NK-92 treated with Interleukin-12 subunit alpha and Interleukin-12 subunit beta, amount 100 ng/mL, for 24 hours (cell line): ENCODE data around the gene ADAMTS19.

Experiments used
- DNase-seq: peaks from one replicate; lab custom pipeline; 2025; lab: John Stamatoyannopoulos, UW

ADAMTS19 gene

GRCh38 chr5:129672006-129672405, 211.9 kb downstream of the ADAMTS19 start:
- DNase-seq = no peak

GRCh38 chr5:129679671-129680070, 219.6 kb downstream of the ADAMTS19 start:
- no peak for DNase-seq

GRCh38 chr5:129687941-129688340, 227.8 kb downstream of the ADAMTS19 start:
- no peak for DNase-seq

- no peak for DNase-seq
Observed at GRCh38 chr5:129689045-129689444, 228.9 kb downstream of the ADAMTS19 start.

- DNase-seq = no peak
Observed at GRCh38 chr5:129691220-129691619, 231.1 kb downstream of the ADAMTS19 start.

- no peak for DNase-seq
Observed at GRCh38 chr5:129696636-129697035, 236.5 kb downstream of the ADAMTS19 start.

GRCh38 chr5:129698661-129699060, 238.6 kb downstream of the ADAMTS19 start:
- DNase-seq = no peak

- no peak for DNase-seq
Observed at GRCh38 chr5:129716235-129716634, 256.1 kb downstream of the ADAMTS19 start.

- DNase-seq = no peak
Observed at GRCh38 chr5:129716651-129717050, 256.6 kb downstream of the ADAMTS19 start.

- DNase-seq = no peak
Observed at GRCh38 chr5:129717751-129718310, 257.7 kb downstream of the ADAMTS19 start.

GRCh38 chr5:129718471-129719090, 258.5 kb downstream of the ADAMTS19 start:
- no peak for DNase-seq

GRCh38 chr5:129724222-129724621, 264.1 kb downstream of the ADAMTS19 start:
- DNase-seq = no peak

GRCh38 chr5:129724647-129725046, 264.5 kb downstream of the ADAMTS19 start:
- no peak for DNase-seq

- DNase-seq = no peak
Observed at GRCh38 chr5:129739773-129740172, 279.7 kb downstream of the ADAMTS19 start.

- no peak for DNase-seq
Observed at GRCh38 chr5:129743541-129744187, 283.6 kb downstream of the ADAMTS19 start.

- no peak for DNase-seq
Observed at GRCh38 chr5:129745997-129746396, 285.9 kb downstream of the ADAMTS19 start.

- DNase-seq = no peak
Observed at GRCh38 chr5:129746876-129747275, 286.8 kb downstream of the ADAMTS19 start.

- no peak for DNase-seq
Observed at GRCh38 chr5:129747572-129748407, 287.7 kb downstream of the ADAMTS19 start, which contains the start of gene MINAR2. Gene MINAR2, plus strand, starts transcription at chr5:129748094. Its CDS starts 97 bp downstream, at chr5:129748191.

GRCh38 chr5:129748913-129749880, 289.1 kb downstream of the ADAMTS19 start:
- no peak for DNase-seq

GRCh38 chr5:129760636-129761325, 300.7 kb downstream of the ADAMTS19 start:
- DNase-seq = no peak

GRCh38 chr5:129763651-129764050, 303.6 kb downstream of the ADAMTS19 start:
- no peak for DNase-seq
